Mesendoderm (in vitro differentiated cells): Measurements from ENCODE around the gene FAM110A.

Experiments used
- DNase-seq: peaks from one replicate; pipeline ENCODE4 v3.0.0; 2013
- H2AK5ac ChIP-seq: 2 replicates; pipeline ENCODE4 v1.6.1; 2013; ENCODE audit warnings: low read length, inconsistent platforms
- H2BK120ac ChIP-seq: 2 replicates; pipeline ENCODE4 v1.6.1; 2013; ENCODE audit warnings: low read depth, mild to moderate bottlenecking, low read length, moderate library complexity, mixed read lengths
- H2BK15ac ChIP-seq: replicated peaks from 2 replicates; pipeline ENCODE4 v1.6.1; 2013; ENCODE audit warnings: low read depth, mild to moderate bottlenecking, moderate library complexity
- H2BK5ac ChIP-seq: 2 replicates; pipeline ENCODE4 v1.6.1; 2013; ENCODE audit warnings: low read length, inconsistent platforms
- H3K18ac ChIP-seq: 2 replicates; pipeline ENCODE4 v1.6.1; 2013; ENCODE audit warnings: mild to moderate bottlenecking, low read length, mixed read lengths
- H3K23ac ChIP-seq: one replicate; pipeline ENCODE4 v1.6.1; 2013; ENCODE audit warnings: low read length
- H3K27ac ChIP-seq: 2 replicates; pipeline ENCODE4 v1.5.1; 2013; ENCODE audit warnings: low read depth, mild to moderate bottlenecking, inconsistent platforms, low read length, moderate library complexity
- H3K27me3 ChIP-seq: 2 replicates; pipeline ENCODE4 v1.6.1; 2013; ENCODE audit warnings: low read length, control low read depth, mild to moderate bottlenecking, inconsistent platforms; ENCODE audit not compliant: insufficient read depth, poor library complexity
- H3K36me3 ChIP-seq: 2 replicates; pipeline ENCODE4 v1.6.1; 2013; ENCODE audit warnings: low read length, inconsistent platforms; ENCODE audit not compliant: control insufficient read depth, insufficient read depth
- H3K4ac ChIP-seq: one replicate; pipeline ENCODE4 v1.6.1; 2013; ENCODE audit warnings: low read depth, mild to moderate bottlenecking, low read length, moderate library complexity
- H3K4me1 ChIP-seq: 2 replicates; pipeline ENCODE4 v1.6.1; 2013; ENCODE audit warnings: low read depth, low read length, inconsistent platforms; ENCODE audit not compliant: control insufficient read depth
- H3K4me2 ChIP-seq: 2 replicates; pipeline ENCODE4 v1.6.1; 2013; ENCODE audit warnings: low read length
- H3K4me3 ChIP-seq: 2 replicates; pipeline ENCODE4 v1.5.1; 2013; ENCODE audit warnings: mild to moderate bottlenecking, low read length
- H3K56ac ChIP-seq: one replicate; pipeline ENCODE4 v1.6.1; 2013; ENCODE audit warnings: low read length
- H3K79me1 ChIP-seq: 2 replicates; pipeline ENCODE4 v1.6.1; 2013; ENCODE audit warnings: low read length, inconsistent platforms
- H3K79me2 ChIP-seq: 2 replicates; pipeline ENCODE4 v1.6.1; 2013; ENCODE audit warnings: mild to moderate bottlenecking, low read length; ENCODE audit not compliant: control insufficient read depth, insufficient read depth
- H3K9ac ChIP-seq: 2 replicates; pipeline ENCODE4 v1.6.1; 2013; ENCODE audit warnings: low read length, inconsistent platforms
- H4K5ac ChIP-seq: one replicate; pipeline ENCODE4 v1.6.1; 2013; ENCODE audit warnings: low read length
- H4K8ac ChIP-seq: one replicate; pipeline ENCODE4 v1.6.1; 2013; ENCODE audit warnings: low read depth, mild to moderate bottlenecking, control low read depth, low read length, moderate library complexity
- WGBS: extraction: QIAGEN DNeasy Blood & Tissue Kit; methylation state at CpG from one replicate; pipeline ENCODE4 v1.1.7; 2013; ENCODE audit warnings: low lambda C conversion rate, missing lambda C conversion rate; ENCODE audit not compliant: insufficient coverage; ENCODE audit errors: extremely low coverage; 5-methylcytosine and 5-hydroxymethylcytosine counted together

Gene FAM110A

DNA sequence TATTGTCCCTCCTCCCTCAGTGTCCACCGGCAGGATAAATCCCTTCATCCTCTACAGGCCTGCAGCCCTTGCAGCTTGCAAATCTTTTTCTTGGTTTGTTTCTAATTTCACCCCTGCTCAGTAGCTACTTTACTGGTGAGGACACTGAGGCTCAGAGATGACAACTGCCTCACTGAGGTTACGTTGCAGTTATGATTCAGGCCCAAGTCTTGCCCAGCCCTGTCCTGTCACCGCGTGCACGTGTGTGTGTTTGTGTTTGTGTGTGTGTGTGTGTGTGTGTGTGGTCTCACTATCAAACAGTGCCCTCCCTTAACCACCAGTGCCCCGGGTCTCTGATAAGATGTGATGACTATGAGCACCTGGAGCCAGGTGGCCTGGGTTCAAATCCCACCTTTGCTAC, 21.1 kb downstream of the FAM110A start:
- DNase-seq = no peak
- Histone ChIP-seq H3K36me3 (no peaks in the 10 kb centered on the region), H3K4me1 (no peaks in the 10 kb centered on the region), H3K23ac (no peak overlapping the region), H3K18ac (no peak overlapping the region), H3K4me2 (no peak overlapping the region), H2BK5ac (no peak overlapping the region), H3K9ac (no peak overlapping the region), H3K27me3 (no peaks in the 10 kb centered on the region), H3K4ac (no peak overlapping the region), H2AK5ac (no peak overlapping the region), H3K79me1 (no peaks in the 10 kb centered on the region), H4K5ac (no peak overlapping the region), H3K79me2 (no peaks in the 10 kb centered on the region), H3K27ac (no peak overlapping the region), H3K56ac (no peak overlapping the region), H2BK120ac (no peak overlapping the region), H2BK15ac (no peak overlapping the region), H3K4me3 (no peak overlapping the region), H4K8ac (no peak overlapping the region)
- no CpG with 5 or more reads among the region's 6 CpGs for WGBS

DNA sequence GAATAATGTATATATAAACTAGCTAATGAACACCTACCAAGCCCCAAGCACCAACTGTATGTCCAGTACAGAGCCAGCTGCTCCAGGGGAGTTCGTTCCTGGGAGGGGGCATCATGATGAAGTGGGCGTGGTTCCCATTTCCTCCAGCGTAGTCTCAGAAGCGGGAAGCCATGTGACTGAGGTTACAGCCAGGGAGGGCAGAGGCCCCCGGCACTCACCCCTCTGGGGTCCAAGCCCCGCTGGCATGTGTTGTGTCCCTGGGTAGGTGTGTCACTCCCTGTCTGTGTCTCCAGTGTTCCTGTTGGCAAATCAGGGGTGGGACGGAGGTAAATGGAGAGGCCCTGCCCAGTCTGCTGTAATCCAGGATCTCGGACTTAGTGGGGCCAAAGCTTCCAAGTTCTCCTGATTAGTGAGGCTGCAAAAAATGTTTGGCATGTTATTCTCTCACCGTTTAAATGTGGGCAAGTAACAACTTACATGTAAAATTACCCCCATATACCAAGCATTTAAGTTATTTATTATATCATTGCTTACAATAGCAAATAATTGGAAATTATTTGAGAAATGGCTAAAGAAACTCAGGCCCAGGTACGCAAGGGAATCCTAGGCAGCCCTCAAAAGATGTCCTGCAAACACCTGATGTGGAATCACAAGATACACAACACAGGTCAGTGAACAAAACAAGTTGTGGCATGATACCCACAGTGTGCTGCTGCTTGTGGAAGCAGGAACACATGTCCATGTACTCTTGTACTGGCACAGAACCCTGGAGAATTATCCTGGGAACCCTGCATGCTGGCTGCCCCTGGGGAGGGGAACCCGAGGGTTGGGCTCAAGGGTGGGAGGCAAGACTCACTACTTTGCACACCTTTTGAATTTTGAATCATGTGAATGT, 22.2 kb downstream of the FAM110A start:
- Histone ChIP-seq H3K79me1 (no peaks in the 10 kb centered on the region), H3K18ac (no peak overlapping the region), H2BK5ac (no peak overlapping the region), H4K8ac (no peak overlapping the region), H3K4ac (no peak overlapping the region), H3K27me3 (no peaks in the 10 kb centered on the region), H4K5ac (no peak overlapping the region), H3K9ac (no peak overlapping the region), H3K79me2 (no peaks in the 10 kb centered on the region), H3K36me3 (no peaks in the 10 kb centered on the region), H3K4me2 (no peak overlapping the region), H2AK5ac (no peak overlapping the region), H3K56ac (no peak overlapping the region), H3K4me3 (no peak overlapping the region), H3K4me1 (no peaks in the 10 kb centered on the region), H2BK120ac (no peak overlapping the region), H2BK15ac (no peak overlapping the region), H3K27ac (no peak overlapping the region), H3K23ac (no peak overlapping the region)
- no CpG with 5 or more reads among the region's 11 CpGs for WGBS
- DNase-seq = no peak

DNA sequence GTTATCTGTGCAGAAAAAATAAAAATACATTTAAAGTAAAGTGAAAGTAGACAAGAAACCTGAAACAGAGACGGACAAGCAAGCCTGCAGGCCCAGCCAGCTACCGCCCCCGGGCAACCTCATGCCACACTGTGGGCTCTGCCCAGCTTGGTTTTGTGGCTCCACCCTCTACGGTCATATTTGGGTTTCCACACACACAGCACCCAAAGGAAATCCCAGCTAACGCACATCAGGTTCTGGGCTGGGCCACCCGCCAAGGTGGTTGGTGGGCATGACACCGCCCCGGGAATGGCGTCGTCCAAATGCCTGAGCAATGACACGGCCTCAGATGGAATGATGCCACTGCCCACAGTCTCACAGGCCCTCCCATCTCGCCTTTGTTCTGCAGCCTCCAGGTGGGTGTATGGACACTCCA, 22.9 kb downstream of the FAM110A start:
- WGBS = no CpG with 5 or more reads among the region's 12 CpGs
- Histone ChIP-seq H3K56ac (no peak overlapping the region), H3K4me3 (no peak overlapping the region)

DNA sequence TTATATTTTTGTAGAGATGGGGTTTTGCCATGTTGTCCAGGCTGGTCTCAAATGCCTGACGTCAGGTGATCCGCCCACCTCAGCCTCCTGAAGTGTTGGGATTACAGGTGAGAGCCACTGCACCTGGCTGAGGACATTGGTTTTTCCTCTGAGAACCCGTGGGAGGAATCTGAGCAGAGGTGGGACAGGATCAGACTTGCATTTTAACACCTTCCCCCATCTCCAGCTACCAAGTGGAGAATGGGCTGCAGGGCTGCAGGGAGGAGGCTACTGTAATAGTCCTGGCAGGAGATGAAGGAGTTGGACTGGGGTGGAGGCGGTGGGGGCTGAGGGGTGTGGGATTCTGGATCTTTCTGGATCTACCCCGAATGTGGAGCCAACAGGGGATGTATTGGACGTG, 24.5 kb downstream of the FAM110A start:
- Histone ChIP-seq H3K4ac (no peak overlapping the region), H2BK15ac (no peak overlapping the region), H2BK5ac (no peak overlapping the region), H3K4me3 (no peak overlapping the region), H3K36me3 (no peaks in the 10 kb centered on the region), H3K23ac (no peak overlapping the region), H3K4me1 (no peaks in the 10 kb centered on the region), H3K79me1 (no peaks in the 10 kb centered on the region), H2BK120ac (no peak overlapping the region), H4K5ac (no peak overlapping the region), H3K27me3 (no peaks in the 10 kb centered on the region), H3K4me2 (no peak overlapping the region), H4K8ac (no peak overlapping the region), H2AK5ac (no peak overlapping the region), H3K79me2 (no peaks in the 10 kb centered on the region), H3K56ac (no peak overlapping the region), H3K9ac (no peak overlapping the region), H3K27ac (no peak overlapping the region), H3K18ac (no peak overlapping the region)
- WGBS = no CpG with 5 or more reads among the region's 6 CpGs
- DNase-seq = no peak

More for the DNA sequence above, 22.9 kb downstream of the FAM110A start:
- H3K27me3 ChIP-seq = no peaks in the 10 kb centered on the region
- no peak overlapping the region for H2BK120ac ChIP-seq
- no peaks in the 10 kb centered on the region for H3K79me1 ChIP-seq
- H3K9ac ChIP-seq = no peak overlapping the region
- H4K8ac ChIP-seq = no peak overlapping the region
- H2BK5ac ChIP-seq = no peak overlapping the region
- no peak overlapping the region for H3K23ac ChIP-seq
- H2BK15ac ChIP-seq = no peak overlapping the region
- H3K18ac ChIP-seq = no peak overlapping the region
- no peaks in the 10 kb centered on the region for H3K4me1 ChIP-seq
- peak; percentile 67 for DNase-seq
- no peak overlapping the region for H3K27ac ChIP-seq
- no peak overlapping the region for H2AK5ac ChIP-seq
- H3K4me2 ChIP-seq = no peak overlapping the region
- no peaks in the 10 kb centered on the region for H3K36me3 ChIP-seq
- H4K5ac ChIP-seq = no peak overlapping the region
- no peak overlapping the region for H3K4ac ChIP-seq
- H3K79me2 ChIP-seq = no peaks in the 10 kb centered on the region

DNA sequence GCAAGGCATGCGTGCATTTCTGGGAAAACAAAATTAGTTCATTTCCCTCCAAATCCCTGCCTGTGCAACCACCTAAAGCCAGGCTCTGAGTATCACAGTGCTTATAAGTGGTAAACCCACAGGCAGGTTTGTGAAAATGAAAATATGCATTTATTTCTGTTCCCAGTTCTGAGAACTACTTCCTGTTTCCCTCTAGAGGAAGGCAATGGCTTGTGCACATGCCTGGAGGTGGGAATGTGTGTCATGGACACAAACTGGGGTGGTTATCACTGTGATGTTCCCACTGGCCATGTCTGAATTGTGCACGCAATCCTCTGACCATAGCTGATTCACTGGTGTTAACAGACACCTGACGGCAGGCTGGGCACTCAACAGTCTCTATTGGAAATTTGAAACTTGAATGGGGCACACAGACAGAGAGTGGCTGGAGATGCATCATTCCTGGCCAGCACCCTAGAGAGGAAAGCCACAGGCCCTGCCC, 26.3 kb downstream of the FAM110A start:
- Histone ChIP-seq H2BK120ac (no peak overlapping the region), H4K5ac (no peak overlapping the region), H4K8ac (no peak overlapping the region), H3K18ac (no peak overlapping the region), H3K27ac (no peak overlapping the region), H3K23ac (no peak overlapping the region), H3K56ac (no peak overlapping the region), H3K4me1 (no peaks in the 10 kb centered on the region), H2BK15ac (no peak overlapping the region), H3K27me3 (no peaks in the 10 kb centered on the region), H3K4me2 (no peak overlapping the region), H3K4me3 (no peak overlapping the region), H2BK5ac (no peak overlapping the region), H3K36me3 (no peaks in the 10 kb centered on the region), H3K79me2 (no peaks in the 10 kb centered on the region), H3K79me1 (no peaks in the 10 kb centered on the region), H3K9ac (no peak overlapping the region), H3K4ac (no peak overlapping the region), H2AK5ac (no peak overlapping the region)
- no CpG with 5 or more reads among the region's 3 CpGs for WGBS
- DNase-seq = no peak
